Osteocyte (in vitro differentiated cells): ENCODE data around the gene RNF121. TPM values are rescaled to one million over a fixed set of nuclear protein-coding genes. Genes with fewer than 3 reads are reported as not detected.

Source experiments
- DNase-seq: peaks from one replicate; pipeline ENCODE4 v3.0.0; 2021; ENCODE audit warnings: mixed read lengths; ENCODE audit not compliant: unreplicated experiment; ENCODE audit errors: extremely low spot score
- H3K27ac Mint-ChIP-seq: one replicate; pipeline ENCODE4 v1.8.0; 2021; ENCODE audit warnings: mild to moderate bottlenecking, mixed read lengths; ENCODE audit not compliant: unreplicated experiment
- H3K27me3 Mint-ChIP-seq: one replicate; pipeline ENCODE4 v1.8.0; 2021; ENCODE audit warnings: mixed read lengths; ENCODE audit not compliant: unreplicated experiment
- H3K36me3 Mint-ChIP-seq: one replicate; pipeline ENCODE4 v1.8.0; 2021; ENCODE audit warnings: mixed read lengths; ENCODE audit not compliant: unreplicated experiment
- H3K4me1 Mint-ChIP-seq: one replicate; pipeline ENCODE4 v1.8.0; 2021; ENCODE audit warnings: mixed read lengths; ENCODE audit not compliant: unreplicated experiment
- H3K4me3 Mint-ChIP-seq: one replicate; pipeline ENCODE4 v1.8.0; 2021; ENCODE audit warnings: mild to moderate bottlenecking, moderate library complexity, mixed read lengths; ENCODE audit not compliant: unreplicated experiment
- H3K9me3 Mint-ChIP-seq: one replicate; pipeline ENCODE4 v1.8.0; 2021; ENCODE audit warnings: mixed read lengths; ENCODE audit not compliant: unreplicated experiment
- CTCF ChIP-seq: fragments of 200-600 bp; sonication (generic); IDR thresholded peaks from 2 replicates; pipeline ENCODE4 v1.5.0; 2021; ENCODE audit warnings: antibody characterized with exemption, mild to moderate bottlenecking, moderate library complexity
- total RNA-seq: library from RNA; stranded (reverse); gene quantifications from 2 replicates; pipeline ENCODE4 v1.2.1, GENCODE V29; 2021

Gene RNF121
- total RNA-seq, 1 donor from 2014 or later, result 44.9 TPM

- Mint-ChIP-seq H3K4me1 (peaks cover 4% of the 10 kb centered on the region), H3K9me3 (no peaks in the 10 kb centered on the region), H3K27me3 (no peaks in the 10 kb centered on the region), H3K36me3 (peaks cover 17% of the 10 kb centered on the region), H3K4me3 (no peak overlapping the region), H3K27ac (no peak overlapping the region)
- no peak for DNase-seq
- no peak for TF ChIP-seq CTCF
Measured at GRCh38 chr11:71991494-71991893, 62.6 kb downstream of the RNF121 start.

DNA sequence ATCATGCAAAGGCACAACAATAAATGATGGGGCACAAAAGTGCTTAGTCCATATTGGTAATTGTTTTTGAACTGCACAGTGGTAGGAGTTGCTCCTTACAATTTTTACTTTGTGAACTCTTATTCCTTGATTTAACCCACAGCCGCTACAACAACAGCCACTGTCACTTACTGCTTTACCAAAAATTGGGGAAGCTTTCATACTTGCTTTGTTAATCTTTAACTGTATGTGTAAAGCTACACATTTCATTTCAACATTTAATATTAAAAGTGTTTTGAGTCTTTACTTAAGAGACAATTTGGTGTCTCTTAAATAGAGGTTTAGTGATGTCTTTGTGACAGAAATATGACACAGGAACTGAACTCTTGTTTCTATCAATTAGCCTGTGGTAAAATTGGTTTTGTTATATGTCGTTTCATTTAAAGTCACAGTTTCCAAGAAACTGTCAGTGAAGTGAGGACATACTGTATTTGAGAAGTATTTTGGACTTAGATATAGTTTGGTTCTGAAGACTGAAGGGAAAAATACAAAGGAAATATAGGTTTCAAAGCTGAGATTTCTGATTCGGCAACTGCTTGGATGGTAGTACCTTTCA, 63.4 kb downstream of the RNF121 start:
- H3K9me3 Mint-ChIP-seq, result no peaks in the 10 kb centered on the region
- no peaks in the 10 kb centered on the region for H3K4me1 Mint-ChIP-seq
- TF ChIP-seq CTCF, result no peak
- no peak for DNase-seq
- H3K27me3 Mint-ChIP-seq, result no peaks in the 10 kb centered on the region
- H3K36me3 Mint-ChIP-seq, result peaks cover 19% of the 10 kb centered on the region
- H3K4me3 Mint-ChIP-seq, result no peak overlapping the region
- no peak overlapping the region for H3K27ac Mint-ChIP-seq

GRCh38 chr11:71994786-71995185, 65.9 kb downstream of the RNF121 start:
- H3K36me3 Mint-ChIP-seq, result peaks cover 18% of the 10 kb centered on the region
- H3K9me3 Mint-ChIP-seq, result no peaks in the 10 kb centered on the region

GRCh38 chr11:71995726-71996291, 67.0 kb downstream of the RNF121 start:
- Mint-ChIP-seq H3K27me3 (no peaks in the 10 kb centered on the region), H3K4me3 (no peak overlapping the region), H3K36me3 (peaks cover 15% of the 10 kb centered on the region), H3K4me1 (peaks cover 25% of the 10 kb centered on the region), H3K27ac (no peak overlapping the region), H3K9me3 (no peaks in the 10 kb centered on the region)
- no peak for DNase-seq
- no peak for TF ChIP-seq CTCF

More at GRCh38 chr11:71994786-71995185, 65.9 kb downstream of the RNF121 start:
- no peak for DNase-seq
- Mint-ChIP-seq H3K27me3 (no peaks in the 10 kb centered on the region), H3K4me3 (no peak overlapping the region), H3K27ac (no peak overlapping the region), H3K4me1 (peaks cover 17% of the 10 kb centered on the region)
- no peak for TF ChIP-seq CTCF

DNA sequence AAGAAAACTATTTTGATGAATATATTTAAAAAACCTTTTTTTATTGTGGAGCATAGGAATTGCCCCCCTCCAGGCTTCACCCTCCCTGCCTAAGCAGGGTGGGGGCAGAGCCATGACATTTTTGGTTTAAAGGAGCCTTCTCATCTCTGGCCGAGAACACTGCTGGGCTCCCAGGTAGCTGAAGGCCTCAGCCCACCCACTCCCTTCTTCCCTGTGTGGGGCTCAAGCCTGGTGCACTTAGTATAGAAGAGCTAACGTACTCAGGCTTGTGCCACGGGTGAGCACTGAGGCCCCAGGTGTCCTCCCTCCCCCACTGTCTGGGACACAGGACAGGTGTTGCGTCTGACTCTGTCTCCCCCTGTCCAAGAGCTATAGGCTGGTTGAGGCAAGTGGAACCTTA, 67.7 kb downstream of the RNF121 start:
- H3K36me3 Mint-ChIP-seq, result peaks cover 11% of the 10 kb centered on the region
- DNase-seq, result no peak
- H3K27me3 Mint-ChIP-seq, result no peaks in the 10 kb centered on the region
- peaks cover 25% of the 10 kb centered on the region for H3K4me1 Mint-ChIP-seq
- TF ChIP-seq CTCF, result no peak
- H3K4me3 Mint-ChIP-seq, result no peak overlapping the region
- no peaks in the 10 kb centered on the region for H3K9me3 Mint-ChIP-seq
- H3K27ac Mint-ChIP-seq, result no peak overlapping the region
